Measurements from ENCODE around the gene NAP1L5.

The NAP1L5 gene

DNA sequence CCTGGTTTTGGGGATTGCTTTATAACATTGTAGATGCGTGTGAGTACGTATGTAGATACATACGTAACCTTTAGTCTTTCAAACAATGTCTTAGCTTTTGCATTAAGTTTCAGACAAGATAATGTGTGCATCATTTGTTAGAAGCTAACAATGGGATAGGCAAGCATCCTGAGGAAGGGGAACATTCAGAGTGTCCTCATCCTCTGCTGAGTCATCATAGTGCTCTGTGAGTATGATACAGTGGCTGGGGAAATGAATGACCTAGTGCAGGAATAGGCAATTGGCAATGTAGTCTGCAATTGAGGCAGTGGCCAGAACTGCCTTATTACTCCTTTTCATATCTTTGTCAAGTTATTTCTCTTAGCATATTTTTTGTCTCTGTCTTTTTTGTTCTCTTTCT lies 7.3 kb downstream of the NAP1L5 start:
- TF ChIP-seq EZH2phosphoT487 (conservative IDR thresholded peaks at IDR 0.05; ENCODE audit: low read length) = no peak
- TF ChIP-seq, protein P1, sequence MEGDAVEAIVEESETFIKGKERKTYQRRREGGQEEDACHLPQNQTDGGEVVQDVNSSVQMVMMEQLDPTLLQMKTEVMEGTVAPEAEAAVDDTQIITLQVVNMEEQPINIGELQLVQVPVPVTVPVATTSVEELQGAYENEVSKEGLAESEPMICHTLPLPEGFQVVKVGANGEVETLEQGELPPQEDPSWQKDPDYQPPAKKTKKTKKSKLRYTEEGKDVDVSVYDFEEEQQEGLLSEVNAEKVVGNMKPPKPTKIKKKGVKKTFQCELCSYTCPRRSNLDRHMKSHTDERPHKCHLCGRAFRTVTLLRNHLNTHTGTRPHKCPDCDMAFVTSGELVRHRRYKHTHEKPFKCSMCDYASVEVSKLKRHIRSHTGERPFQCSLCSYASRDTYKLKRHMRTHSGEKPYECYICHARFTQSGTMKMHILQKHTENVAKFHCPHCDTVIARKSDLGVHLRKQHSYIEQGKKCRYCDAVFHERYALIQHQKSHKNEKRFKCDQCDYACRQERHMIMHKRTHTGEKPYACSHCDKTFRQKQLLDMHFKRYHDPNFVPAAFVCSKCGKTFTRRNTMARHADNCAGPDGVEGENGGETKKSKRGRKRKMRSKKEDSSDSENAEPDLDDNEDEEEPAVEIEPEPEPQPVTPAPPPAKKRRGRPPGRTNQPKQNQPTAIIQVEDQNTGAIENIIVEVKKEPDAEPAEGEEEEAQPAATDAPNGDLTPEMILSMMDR (IDR thresholded peaks at IDR 0.05; ENCODE audit: insufficient read depth, low read length, poor library complexity, severe bottlenecking) = no peak
- Histone ChIP-seq H3K9me2 (replicated peaks; ENCODE audit: insufficient read depth, low read length) (no peaks in the 10 kb centered on the region), H3K9me3 (ENCODE audit: insufficient read depth, low read length) (no peaks in the 10 kb centered on the region), H3K36me3 (ENCODE audit: low read length) (no peaks in the 10 kb centered on the region), H3K79me2 (ENCODE audit: insufficient read depth, low read length) (no peaks in the 10 kb centered on the region), H2AFZ (ENCODE audit: low read depth, low read length, severe bottlenecking) (no peak overlapping the region), H4K20me1 (ENCODE audit: low read depth, low read length) (no peaks in the 10 kb centered on the region), H3K27ac (ENCODE audit: low read depth, low read length) (no peak overlapping the region), H3K4me3 (ENCODE audit: insufficient read depth, low read length, poor library complexity, severe bottlenecking) (no peak overlapping the region), H3K4me2 (ENCODE audit: low read depth, low read length, poor library complexity, severe bottlenecking) (no peak overlapping the region), H3F3A (ENCODE audit: insufficient read depth) (no peaks in the 10 kb centered on the region), H3K9ac (ENCODE audit: low read length) (no peak overlapping the region), H3K27me3 (ENCODE audit: low read length) (no peaks in the 10 kb centered on the region)

GRCh38 chr4:88681209-88681608 lies 16.4 kb downstream of the NAP1L5 start:
- H3K79me2 ChIP-seq (ENCODE audit: insufficient read depth, low read length) = no peaks in the 10 kb centered on the region
- no peak overlapping the region for H3K4me3 ChIP-seq (ENCODE audit: insufficient read depth, low read length, poor library complexity, severe bottlenecking)
- no peaks in the 10 kb centered on the region for H3K9me3 ChIP-seq (ENCODE audit: insufficient read depth, low read length)
- H3K9me2 ChIP-seq (replicated peaks; ENCODE audit: insufficient read depth, low read length) = no peaks in the 10 kb centered on the region
- H3K4me2 ChIP-seq (ENCODE audit: low read depth, low read length, poor library complexity, severe bottlenecking) = no peak overlapping the region
- no peak overlapping the region for H3K9ac ChIP-seq (ENCODE audit: low read length)
- no peaks in the 10 kb centered on the region for H3K27me3 ChIP-seq (ENCODE audit: low read length)
- H3F3A ChIP-seq (ENCODE audit: insufficient read depth) = no peaks in the 10 kb centered on the region
- no peaks in the 10 kb centered on the region for H3K36me3 ChIP-seq (ENCODE audit: low read length)
- TF ChIP-seq, protein P1 (IDR thresholded peaks at IDR 0.05; ENCODE audit: insufficient read depth, low read length, poor library complexity, severe bottlenecking) = no peak
- no peak for TF ChIP-seq EZH2phosphoT487 (conservative IDR thresholded peaks at IDR 0.05; ENCODE audit: low read length)
- H3K27ac ChIP-seq (ENCODE audit: low read depth, low read length) = no peak overlapping the region
- no peak overlapping the region for H2AFZ ChIP-seq (ENCODE audit: low read depth, low read length, severe bottlenecking)
- H4K20me1 ChIP-seq (ENCODE audit: low read depth, low read length) = no peaks in the 10 kb centered on the region

DNA sequence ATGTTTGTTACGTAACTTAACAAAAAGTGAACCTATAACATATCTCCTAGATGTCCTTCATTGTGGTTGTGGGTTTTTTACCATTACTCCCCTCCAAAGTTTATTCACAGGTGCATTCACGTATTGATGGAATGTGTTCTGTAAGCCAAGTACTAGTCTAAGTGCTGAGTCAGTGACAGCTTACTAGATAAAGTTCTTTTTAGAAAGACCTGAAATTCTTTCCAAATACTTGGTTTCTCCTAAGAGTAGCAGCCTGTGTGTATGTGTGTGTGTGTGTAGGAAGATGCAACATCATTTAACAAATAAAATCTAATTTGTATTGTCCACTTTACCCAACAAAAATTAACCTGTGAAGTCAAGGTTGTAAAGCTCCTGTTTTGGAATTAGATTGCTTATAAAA lies 22.1 kb downstream of the NAP1L5 start:
- no peaks in the 10 kb centered on the region for H3K9me2 ChIP-seq (replicated peaks; ENCODE audit: insufficient read depth, low read length)
- no peak overlapping the region for H3K4me3 ChIP-seq (ENCODE audit: insufficient read depth, low read length, poor library complexity, severe bottlenecking)
- no peak overlapping the region for H2AFZ ChIP-seq (ENCODE audit: low read depth, low read length, severe bottlenecking)
- H4K20me1 ChIP-seq (ENCODE audit: low read depth, low read length) = no peaks in the 10 kb centered on the region
- no peaks in the 10 kb centered on the region for H3K36me3 ChIP-seq (ENCODE audit: low read length)
- no peak overlapping the region for H3K9ac ChIP-seq (ENCODE audit: low read length)
- no peaks in the 10 kb centered on the region for H3K27me3 ChIP-seq (ENCODE audit: low read length)
- no peak overlapping the region for H3K27ac ChIP-seq (ENCODE audit: low read depth, low read length)
- no peaks in the 10 kb centered on the region for H3K9me3 ChIP-seq (ENCODE audit: insufficient read depth, low read length)
- H3K79me2 ChIP-seq (ENCODE audit: insufficient read depth, low read length) = no peaks in the 10 kb centered on the region
- no peak overlapping the region for H3K4me2 ChIP-seq (ENCODE audit: low read depth, low read length, poor library complexity, severe bottlenecking)
- no peaks in the 10 kb centered on the region for H3F3A ChIP-seq (ENCODE audit: insufficient read depth)
- no peak for TF ChIP-seq EZH2phosphoT487 (conservative IDR thresholded peaks at IDR 0.05; ENCODE audit: low read length)
- TF ChIP-seq, protein P1 (IDR thresholded peaks at IDR 0.05; ENCODE audit: insufficient read depth, low read length, poor library complexity, severe bottlenecking) = no peak
